Body of pancreas (tissue), 4 donors: ENCODE measurements around the gene C1QTNF6. TPM values are rescaled to one million over a fixed set of nuclear protein-coding genes. Genes with fewer than 3 reads are reported as not detected.

ENCODE experiments used
- ATAC-seq: fragments of 150-250 bp; one replicate; pipeline ENCODE4 v1.9.1; 2016
- DNase-seq, 4 donors: peaks; one replicate each; pipeline ENCODE4 v3.0.0-alpha.2; 2019
- H3K27ac ChIP-seq, 4 donors: fragments of 200-600 bp; sonication (generic); 1 replicate in 3 of 4; 2 replicates in 1 of 4; pipeline versions ENCODE4 v1.5.1 to v1.6.1; 2016 to 2019; ENCODE audit warnings: mild to moderate bottlenecking in 1 of 4, mixed read lengths in 1 of 4, moderate library complexity in 1 of 4
- H3K27me3 ChIP-seq, 2 donors: fragments of 200-600 bp; sonication (generic); one replicate each; pipeline ENCODE4 v1.6.0; 2016; ENCODE audit warnings: mild to moderate bottlenecking in 1 of 2
- H3K36me3 ChIP-seq, 2 donors: fragments of 200-600 bp; sonication (generic); replicated peaks in 1 of 2; 2 replicates each; pipeline ENCODE4 v1.5.1; 2016; ENCODE audit warnings: low read depth in 2 of 2; ENCODE audit not compliant: insufficient read depth in 1 of 2
- H3K4me1 ChIP-seq: fragments of 200-600 bp; sonication (generic); one replicate; pipeline ENCODE4 v1.6.0; 2016
- H3K4me3 ChIP-seq, 2 donors: fragments of 200-600 bp; sonication (generic); 1 replicate in 1 of 2; 2 replicates in 1 of 2; pipeline ENCODE4 v1.5.1; 2016 to 2019
- H3K9me3 ChIP-seq, 3 donors: fragments of 200-600 bp; sonication (generic); 1 replicate in 2 of 3; 2 replicates in 1 of 3; pipeline ENCODE4 v1.5.1; 2016
- CTCF ChIP-seq, 7 experiments: fragments of 450-650 bp in 4 of 7; fragments of 200-600 bp in 3 of 7; sonication (generic) in 3 of 7; IDR thresholded peaks; one replicate each; pipeline ENCODE4 v1.5.1; 2016 to 2019; ENCODE audit warnings: antibody characterized with exemption in 7 of 7
- POLR2A ChIP-seq, 3 donors: fragments of 450-650 bp; IDR thresholded peaks; one replicate each; pipeline ENCODE4 v1.6.1; 2016; ENCODE audit warnings: antibody characterized with exemption in 3 of 3, mild to moderate bottlenecking in 2 of 3
- WGBS, 2 donors: methylation state at CpG; one replicate each; pipeline ENCODE4 v1.1.5; 2017; 5-methylcytosine and 5-hydroxymethylcytosine counted together
- intact Hi-C: fragments of 100-400 bp; cut with DNase I; formaldehyde crosslinking; loops from one replicate; pipeline ENCODE4 v1.15.1; 2023
- total RNA-seq, 2 donors: library from RNA; depleted of rRNA; stranded (reverse); fragments of >200 nt; gene quantifications; one replicate each; pipeline ENCODE4 v1.1.0, GENCODE V29; 2016

C1QTNF6 gene
- total RNA-seq, 2 donors from 2014 or later, result 2.0 to 4.7 TPM

GRCh38 chr22:37151401-37151800, 36.6 kb downstream of the C1QTNF6 start:
- ATAC-seq (no peak), DNase-seq (no peak)
- Histone ChIP-seq H3K27me3 (no peaks in the 10 kb centered on the region), H3K4me3 (no peak overlapping the region), H3K4me1 (no peaks in the 10 kb centered on the region), H3K27ac (no peak overlapping the region), H3K9me3 (no peaks in the 10 kb centered on the region), H3K36me3 (no peaks in the 10 kb centered on the region)
- no peak for TF ChIP-seq POLR2A (IDR thresholded peaks at IDR 0.05)
- no peak for TF ChIP-seq CTCF (IDR thresholded peaks at IDR 0.05)
- intact Hi-C loops, result no loop called here

- no peak overlapping the region for H3K4me3 ChIP-seq
- no peaks in the 10 kb centered on the region for H3K27me3 ChIP-seq
- intact Hi-C loops, result no loop called here
- no peak overlapping the region for H3K27ac ChIP-seq
- no peak for DNase-seq
- TF ChIP-seq CTCF (IDR thresholded peaks at IDR 0.05) (no peak), POLR2A (IDR thresholded peaks at IDR 0.05) (no peak)
- ATAC-seq, result no peak
- no peaks in the 10 kb centered on the region for H3K9me3 ChIP-seq
- H3K36me3 ChIP-seq, result no peaks in the 10 kb centered on the region
- peaks cover 2% of the 10 kb centered on the region for H3K4me1 ChIP-seq
Observed at GRCh38 chr22:37150701-37151100, 37.3 kb downstream of the C1QTNF6 start.

- Histone ChIP-seq H3K27me3 (no peaks in the 10 kb centered on the region), H3K4me3 (no peak overlapping the region), H3K27ac (no peak overlapping the region), H3K9me3 (no peaks in the 10 kb centered on the region), H3K36me3 (no peaks in the 10 kb centered on the region), H3K4me1 (peaks cover 11% of the 10 kb centered on the region)
- WGBS, 2 donors, result 75 to 83% methylated on average over 14 to 17 of the region's 17 CpGs
- ATAC-seq, result no peak
- no peak for DNase-seq
- TF ChIP-seq POLR2A (IDR thresholded peaks at IDR 0.05) (no peak), CTCF (IDR thresholded peaks at IDR 0.05) (no peak)
- intact Hi-C loops, result no loop called here
Observed at GRCh38 chr22:37148742-37149665, 39.0 kb downstream of the C1QTNF6 start.

GRCh38 chr22:37148031-37148651, 39.9 kb downstream of the C1QTNF6 start:
- H3K4me3 ChIP-seq, result no peak overlapping the region
- no peaks in the 10 kb centered on the region for H3K9me3 ChIP-seq

More at GRCh38 chr22:37148031-37148651, 39.9 kb downstream of the C1QTNF6 start:
- intact Hi-C loops, result no loop called here
- Histone ChIP-seq H3K27ac (no peak overlapping the region), H3K4me1 (peaks cover 11% of the 10 kb centered on the region), H3K27me3 (no peaks in the 10 kb centered on the region), H3K36me3 (no peaks in the 10 kb centered on the region)
- 63 to 84% methylated on average over 9 to 17 of the region's 17 CpGs for WGBS, 2 donors
- no peak for ATAC-seq
- DNase-seq, result no peak
- TF ChIP-seq POLR2A (IDR thresholded peaks at IDR 0.05), result no peak
- no peak for TF ChIP-seq CTCF (IDR thresholded peaks at IDR 0.05)
